ENCODE data around the gene THAP9. TPM values are rescaled to one million over a fixed set of nuclear protein-coding genes. Genes with fewer than 3 reads are reported as not detected.

THAP9 gene
- polyA plus RNA-seq, 1 donor from 2014 or later: 11.7 TPM

- Histone ChIP-seq H2AFZ (ENCODE audit: low read depth, low read length) (no peak overlapping the region), H3K4me2 (ENCODE audit: low read length) (no peak overlapping the region), H4K20me1 (ENCODE audit: insufficient read depth) (no peaks in the 10 kb centered on the region), H3K9me3 (ENCODE audit: low read length) (no peaks in the 10 kb centered on the region), H3F3A (ENCODE audit: insufficient read depth, low read length, poor library complexity, severe bottlenecking) (no peaks in the 10 kb centered on the region), H3K27ac (ENCODE audit: low read length) (no peak overlapping the region), H3K9me2 (ENCODE audit: insufficient read depth, low read length) (no peaks in the 10 kb centered on the region), H3K4me3 (ENCODE audit: low read length) (no peak overlapping the region), H3K79me2 (replicated peaks; ENCODE audit: insufficient read depth, low read length) (peaks cover 58% of the 10 kb centered on the region), H3K9ac (ENCODE audit: low read length) (no peak overlapping the region), H3K36me3 (ENCODE audit: insufficient read depth, low read length) (peaks cover 3% of the 10 kb centered on the region), H3K27me3 (ENCODE audit: insufficient read depth, low read depth, low read length) (no peaks in the 10 kb centered on the region)
- TF ChIP-seq TAF1 (IDR thresholded peaks at IDR 0.05; ENCODE audit: low read depth) (no peak), RAD21 (conservative IDR thresholded peaks at IDR 0.05) (no peak), REST (IDR thresholded peaks at IDR 0.05; ENCODE audit: borderline replicate concordance) (no peak), MXI1 (conservative IDR thresholded peaks at IDR 0.05; ENCODE audit: poor library complexity, severe bottlenecking) (no peak), SMC3 (conservative IDR thresholded peaks at IDR 0.05; ENCODE audit: poor library complexity) (no peak), POLR2AphosphoS5 (IDR thresholded peaks at IDR 0.05) (no peak), EP300 (conservative IDR thresholded peaks at IDR 0.05; ENCODE audit: poor library complexity, severe bottlenecking) (no peak), CTCF (IDR thresholded peaks at IDR 0.05; ENCODE audit: poor library complexity, severe bottlenecking) (no peak), EZH2 (IDR thresholded peaks at IDR 0.05; ENCODE audit: borderline replicate concordance, insufficient read depth, low read length, poor library complexity, severe bottlenecking) (no peak)
Observed at GRCh38 chr4:82893942-82894341, 6.6 kb upstream of the THAP9 start.

GRCh38 chr4:82896755-82897154 lies 3.8 kb upstream of the THAP9 start:
- H3K9me3 ChIP-seq (ENCODE audit: low read length): no peaks in the 10 kb centered on the region
- no peaks in the 10 kb centered on the region for H3K9me2 ChIP-seq (ENCODE audit: insufficient read depth, low read length)
- H4K20me1 ChIP-seq (ENCODE audit: insufficient read depth): no peaks in the 10 kb centered on the region
- H3K79me2 ChIP-seq (replicated peaks; ENCODE audit: insufficient read depth, low read length): peaks cover 52% of the 10 kb centered on the region
- H2AFZ ChIP-seq (ENCODE audit: low read depth, low read length): no peak overlapping the region
- no peak overlapping the region for H3K27ac ChIP-seq (ENCODE audit: low read length)
- H3K4me2 ChIP-seq (ENCODE audit: low read length): peak overlapping the region; percentile 84
- no peaks in the 10 kb centered on the region for H3K27me3 ChIP-seq (ENCODE audit: insufficient read depth, low read depth, low read length)
- H3K36me3 ChIP-seq (ENCODE audit: insufficient read depth, low read length): peaks cover 3% of the 10 kb centered on the region
- no peak overlapping the region for H3K9ac ChIP-seq (ENCODE audit: low read length)
- peak overlapping the region; percentile 73 for H3K4me3 ChIP-seq (ENCODE audit: low read length)
- no peaks in the 10 kb centered on the region for H3F3A ChIP-seq (ENCODE audit: insufficient read depth, low read length, poor library complexity, severe bottlenecking)
- TF ChIP-seq EP300 (conservative IDR thresholded peaks at IDR 0.05; ENCODE audit: poor library complexity, severe bottlenecking) (no peak), CTCF (IDR thresholded peaks at IDR 0.05; ENCODE audit: poor library complexity, severe bottlenecking) (no peak), REST (IDR thresholded peaks at IDR 0.05; ENCODE audit: borderline replicate concordance) (no peak), TAF1 (IDR thresholded peaks at IDR 0.05; ENCODE audit: low read depth) (no peak)
